Sciatic nerve (tissue), 2 donors: Measurements from ENCODE around the gene KCTD11. TPM values are rescaled to one million over a fixed set of nuclear protein-coding genes. Genes with fewer than 3 reads are reported as not detected.
A peak's percentile ranks its signal among the peaks of the same experiment; 100 is the strongest.
"Not testable (repeated sequence)": the region's sequence is repeated elsewhere in the genome, so short reads cannot be mapped to it uniquely, and the experiment has no call there.

Experiments used
- ATAC-seq: fragments of 200-7000 bp; cut with Tn5 transposase; one replicate; pipeline ENCODE4 v1.9.1; 2020; ENCODE audit warnings: mild to moderate bottlenecking, moderate library complexity
- DNase-seq: peaks from one replicate; pipeline ENCODE4 v3.0.0-alpha.2; 2020; ENCODE audit warnings: low spot score
- intact Hi-C: fragments of 100-400 bp; cut with DNase I; formaldehyde crosslinking; loops from one replicate; pipeline ENCODE4 v1.14.2; 2022
- total RNA-seq: library from RNA; stranded (reverse); fragmentation: NEBNext Ultra II Directional; extraction: Animal tissue kit (Norgen Biotek cat#: 25700); gene quantifications from one replicate; pipeline ENCODE4 v1.2.1, GENCODE V29; 2021
- donor health status: DM: no; HTN: no; CAD: no.
- donor health status: DM: no; HTN: no; CAD: no.

KCTD11 gene
- total RNA-seq, 1 donor from 2014 or later: 64.6 TPM

- ATAC-seq (peak; percentile 52), DNase-seq (peak; percentile 53)
- intact Hi-C loops: no loop called here
These were observed 15.5 kb upstream of the KCTD11 start, which contains the start of gene ACAP1 for GRCh38 chr17:7336240-7337175. Gene ACAP1, plus strand, starts transcription at chr17:7336529. Its CDS starts 206 bp downstream, at chr17:7336735.

GRCh38 chr17:7337600-7337999, 14.4 kb upstream of the KCTD11 start:
- ATAC-seq, DNase-seq, intact Hi-C loops: not testable (repeated sequence)

- intact Hi-C loops: no loop called here
- no peak for DNase-seq
- no peak for ATAC-seq
These were observed 11.8 kb upstream of the KCTD11 start for GRCh38 chr17:7340179-7340578.

GRCh38 chr17:7341842-7342241, 10.1 kb upstream of the KCTD11 start:
- ATAC-seq: no peak
- intact Hi-C loops: no loop called here
- DNase-seq: no peak

- intact Hi-C loops: no loop called here
- ATAC-seq: no peak
- no peak for DNase-seq
These were observed 8.7 kb upstream of the KCTD11 start for GRCh38 chr17:7343250-7343649.

GRCh38 chr17:7346761-7347614, 5.0 kb upstream of the KCTD11 start:
- DNase-seq (no peak), ATAC-seq (no peak)
- intact Hi-C loops: no loop called here

- DNase-seq (no peak), ATAC-seq (no peak)
- intact Hi-C loops: no loop called here
These were observed 4.1 kb upstream of the KCTD11 start for GRCh38 chr17:7347630-7348477.

- intact Hi-C loops: no loop called here
- DNase-seq (no peak), ATAC-seq (no peak)
These were observed 3.3 kb upstream of the KCTD11 start for GRCh38 chr17:7348478-7349242.

- ATAC-seq (no peak), DNase-seq (no peak)
- intact Hi-C loops: loop anchor here (10.0 kb wide), 1 partner anchor 212 kb away; the partner anchor contains the start of gene SENP3
These were observed 534 bp downstream of the KCTD11 start for GRCh38 chr17:7352503-7352889.

GRCh38 chr17:7352910-7353635, 1.1 kb downstream of the KCTD11 start:
- DNase-seq: peak; percentile 70
- intact Hi-C loops: loop anchor here (10.0 kb wide), 1 partner anchor 212 kb away; the partner anchor contains the start of gene SENP3
- ATAC-seq: no peak

GRCh38 chr17:7354262-7354843, 2.4 kb downstream of the KCTD11 start:
- intact Hi-C loops: loop anchor here (10.0 kb wide), 1 partner anchor 210 kb away; the partner anchor contains the start of gene SENP3
- DNase-seq (no peak), ATAC-seq (no peak)

GRCh38 chr17:7355053-7355452, 3.1 kb downstream of the KCTD11 start, which contains the start of gene TMEM95:
Gene TMEM95, plus strand, starts transcription at chr17:7355156. Its CDS starts 49 bp downstream, at chr17:7355205.
- intact Hi-C loops: loop anchor here (10.0 kb wide), 1 partner anchor 210 kb away; the partner anchor contains the start of gene SENP3
- ATAC-seq: no peak
- peak; percentile 87 for DNase-seq

- intact Hi-C loops: loop anchor here (10.0 kb wide), 1 partner anchor 209 kb away; the partner anchor contains the start of gene SENP3
- no peak for ATAC-seq
- DNase-seq: no peak
These were observed 3.6 kb downstream of the KCTD11 start for GRCh38 chr17:7355573-7355972.

GRCh38 chr17:7356072-7356549, 4.1 kb downstream of the KCTD11 start:
- DNase-seq (peak; percentile 90), ATAC-seq (peak; percentile 44)
- intact Hi-C loops: loop anchor here (10.0 kb wide), 1 partner anchor 209 kb away; the partner anchor contains the start of gene SENP3

- intact Hi-C loops: loop anchor here (10.0 kb wide), 1 partner anchor 208 kb away; the partner anchor contains the start of gene SENP3
- ATAC-seq (peak; percentile 12), DNase-seq (no peak)
These were observed 4.8 kb downstream of the KCTD11 start for GRCh38 chr17:7356756-7357155.

- no peak for ATAC-seq
- intact Hi-C loops: loop anchor here (10.0 kb wide), 1 partner anchor 207 kb away; the partner anchor contains the start of gene SENP3
- DNase-seq: no peak
These were observed 5.4 kb downstream of the KCTD11 start for GRCh38 chr17:7357381-7357780.
